Fibroblast of mammary gland (primary cell): ENCODE data around the gene PDGFA.

Source experiments
- DNase-seq: peaks from one replicate; pipeline ENCODE4 v3.0.0-alpha.2; 2010; ENCODE audit warnings: low read depth
- H3K4me3 ChIP-seq: 2 replicates; pipeline ENCODE4 v1.5.1; 2011; ENCODE audit warnings: low read depth, mild to moderate bottlenecking, low read length, moderate library complexity; ENCODE audit not compliant: control insufficient read depth
- TF ChIP-seq, protein P1 (sequence below): conservative IDR thresholded peaks from 2 replicates; pipeline ENCODE4 v1.5.1; 2011; ENCODE audit warnings: low read depth, low read length, inconsistent platforms; ENCODE audit not compliant: control insufficient read depth, insufficient read depth

Gene PDGFA

DNA sequence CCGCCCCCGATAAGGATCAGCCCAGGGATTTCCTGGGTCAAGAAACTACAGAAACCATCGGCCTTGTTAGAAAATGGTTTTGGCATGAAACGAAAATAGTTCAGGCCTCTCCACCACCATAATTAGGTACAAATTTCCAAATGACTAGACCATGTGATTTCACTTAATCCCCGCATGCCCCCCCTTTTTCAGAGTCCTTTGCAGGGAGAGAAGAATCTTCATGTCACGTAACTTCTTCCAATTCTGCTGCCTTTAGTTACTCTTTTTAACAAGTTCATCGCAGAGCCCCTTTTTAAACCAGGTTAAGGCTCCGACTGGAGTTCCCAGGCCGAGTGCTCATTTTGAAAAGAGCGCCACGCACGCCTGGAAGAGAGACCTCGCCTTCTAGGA lies 3.4 kb downstream of the PDGFA start:
- no peak overlapping the region for H3K4me3 ChIP-seq
- DNase-seq = peak; percentile 16
- TF ChIP-seq, protein P1, sequence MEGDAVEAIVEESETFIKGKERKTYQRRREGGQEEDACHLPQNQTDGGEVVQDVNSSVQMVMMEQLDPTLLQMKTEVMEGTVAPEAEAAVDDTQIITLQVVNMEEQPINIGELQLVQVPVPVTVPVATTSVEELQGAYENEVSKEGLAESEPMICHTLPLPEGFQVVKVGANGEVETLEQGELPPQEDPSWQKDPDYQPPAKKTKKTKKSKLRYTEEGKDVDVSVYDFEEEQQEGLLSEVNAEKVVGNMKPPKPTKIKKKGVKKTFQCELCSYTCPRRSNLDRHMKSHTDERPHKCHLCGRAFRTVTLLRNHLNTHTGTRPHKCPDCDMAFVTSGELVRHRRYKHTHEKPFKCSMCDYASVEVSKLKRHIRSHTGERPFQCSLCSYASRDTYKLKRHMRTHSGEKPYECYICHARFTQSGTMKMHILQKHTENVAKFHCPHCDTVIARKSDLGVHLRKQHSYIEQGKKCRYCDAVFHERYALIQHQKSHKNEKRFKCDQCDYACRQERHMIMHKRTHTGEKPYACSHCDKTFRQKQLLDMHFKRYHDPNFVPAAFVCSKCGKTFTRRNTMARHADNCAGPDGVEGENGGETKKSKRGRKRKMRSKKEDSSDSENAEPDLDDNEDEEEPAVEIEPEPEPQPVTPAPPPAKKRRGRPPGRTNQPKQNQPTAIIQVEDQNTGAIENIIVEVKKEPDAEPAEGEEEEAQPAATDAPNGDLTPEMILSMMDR = no peak

DNA sequence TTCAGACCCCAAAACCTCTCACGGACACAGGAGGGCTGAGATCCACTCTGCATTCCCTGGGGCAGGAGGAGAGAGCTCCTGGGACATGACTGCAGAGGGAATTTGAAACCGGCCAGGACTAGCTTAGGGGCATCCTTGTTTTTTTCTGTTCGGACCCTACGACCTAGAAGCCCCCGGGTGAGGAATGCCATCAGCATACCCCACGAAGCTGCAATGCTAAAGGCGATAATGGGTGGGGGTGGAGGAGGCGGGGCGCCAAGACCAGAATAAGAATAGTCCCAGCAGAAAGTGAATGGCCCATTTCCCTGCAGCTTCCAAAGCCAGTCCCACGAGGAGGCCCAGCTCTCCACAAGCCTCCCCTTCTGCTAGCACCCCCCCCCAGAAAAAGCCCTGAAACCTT lies 4.0 kb downstream of the PDGFA start:
- TF ChIP-seq, protein P1 = no peak
- H3K4me3 ChIP-seq = no peak overlapping the region
- no peak for DNase-seq

DNA sequence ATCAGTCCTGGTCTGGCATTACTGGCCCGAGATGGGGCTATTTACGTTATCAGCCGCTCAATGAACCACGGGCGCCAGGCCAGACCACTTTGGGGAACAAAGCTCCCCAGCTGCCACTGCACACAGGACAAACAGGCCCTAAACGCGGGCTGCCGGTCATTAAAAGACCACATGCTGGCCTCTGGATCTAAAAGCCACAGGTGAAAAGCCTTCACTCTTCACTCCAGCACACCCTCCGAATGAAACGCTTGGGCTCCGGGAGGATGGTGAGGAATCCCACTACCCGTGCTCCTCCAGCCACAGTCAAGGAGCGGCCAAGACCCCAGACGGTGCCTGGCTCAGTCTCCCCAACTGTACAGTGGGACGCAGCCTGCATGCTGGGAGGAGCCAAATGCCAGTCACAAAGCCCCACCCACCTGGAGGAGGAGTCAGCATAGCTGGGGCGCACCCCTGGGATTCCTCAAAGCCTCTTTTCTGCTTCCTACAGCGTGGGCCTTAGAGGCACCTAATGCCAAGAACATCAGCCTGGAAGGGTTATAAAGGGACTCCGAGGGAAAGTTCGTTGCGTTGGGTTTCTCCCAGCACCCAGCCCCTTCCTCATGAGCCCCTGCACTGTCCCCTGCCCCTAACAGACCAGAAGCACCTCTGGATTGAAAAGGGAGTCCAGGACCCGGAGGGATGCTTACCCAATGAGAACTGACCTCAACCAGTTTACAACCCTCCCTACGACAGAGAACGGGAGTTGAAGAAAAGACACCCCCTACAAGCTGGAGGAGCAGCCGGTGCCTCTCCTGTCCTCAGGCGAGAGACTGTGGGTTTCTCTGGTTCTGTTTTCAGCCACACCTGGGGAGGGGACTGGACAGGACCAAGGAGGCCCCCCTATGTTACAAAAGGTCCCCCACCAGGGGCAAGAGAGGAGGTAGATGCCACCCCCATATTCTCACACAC lies 4.7 kb downstream of the PDGFA start:
- no peak overlapping the region for H3K4me3 ChIP-seq
- TF ChIP-seq, protein P1 = no peak
- peak; percentile 17 for DNase-seq

DNA sequence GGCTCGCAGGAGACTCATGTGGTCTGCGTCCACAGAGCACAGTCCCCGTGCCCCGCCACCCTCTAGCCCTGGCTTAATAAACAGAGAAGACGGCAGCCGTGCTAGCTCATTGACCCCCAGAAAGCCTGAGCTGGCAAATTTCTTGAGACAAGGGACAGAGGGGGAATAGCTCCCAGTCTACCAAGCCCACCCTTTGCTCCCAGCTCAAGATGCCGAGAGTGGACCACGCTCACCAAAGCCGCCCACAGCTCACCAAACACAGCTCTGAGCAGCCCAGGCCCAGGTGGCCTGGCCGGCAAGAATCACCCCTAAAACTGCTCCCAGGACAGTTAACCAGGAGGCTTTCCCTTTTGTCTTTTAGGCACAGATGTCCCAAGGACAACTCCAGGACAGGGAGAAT lies 5.4 kb downstream of the PDGFA start:
- TF ChIP-seq, protein P1 = no peak
- DNase-seq = no peak
- no peak overlapping the region for H3K4me3 ChIP-seq

DNA sequence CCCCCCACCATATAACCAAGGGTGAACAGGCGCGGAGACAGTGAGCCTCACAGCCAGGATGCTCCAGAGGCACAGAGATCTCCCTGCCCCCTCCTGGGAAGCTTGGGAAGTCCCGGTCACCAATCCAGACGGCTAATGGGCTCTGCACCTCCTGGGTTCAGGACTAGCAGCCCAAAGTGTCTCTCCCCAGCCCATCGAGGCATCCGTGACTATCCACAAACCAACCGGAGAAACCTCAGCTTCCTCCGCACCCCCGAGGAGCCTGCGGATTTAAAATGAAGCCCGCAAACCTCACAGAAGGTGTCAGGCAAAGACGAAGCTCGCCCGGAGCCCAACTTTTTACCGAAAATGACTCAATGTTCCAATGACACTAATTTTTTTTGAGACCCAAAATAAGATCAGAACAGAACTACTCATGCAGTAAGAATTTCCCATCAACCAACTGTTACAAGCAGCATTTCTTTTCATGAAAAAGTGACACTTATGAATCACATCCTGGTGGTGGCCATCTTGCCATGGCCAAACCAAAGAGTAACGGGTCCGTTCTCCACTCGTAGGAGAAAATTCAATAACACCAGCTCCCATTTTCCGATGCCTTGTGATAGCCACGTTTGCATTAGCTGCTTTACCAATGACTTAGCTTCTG lies 6.0 kb downstream of the PDGFA start:
- no peak overlapping the region for H3K4me3 ChIP-seq
- DNase-seq = peak; percentile 59
- TF ChIP-seq, protein P1 = no peak

DNA sequence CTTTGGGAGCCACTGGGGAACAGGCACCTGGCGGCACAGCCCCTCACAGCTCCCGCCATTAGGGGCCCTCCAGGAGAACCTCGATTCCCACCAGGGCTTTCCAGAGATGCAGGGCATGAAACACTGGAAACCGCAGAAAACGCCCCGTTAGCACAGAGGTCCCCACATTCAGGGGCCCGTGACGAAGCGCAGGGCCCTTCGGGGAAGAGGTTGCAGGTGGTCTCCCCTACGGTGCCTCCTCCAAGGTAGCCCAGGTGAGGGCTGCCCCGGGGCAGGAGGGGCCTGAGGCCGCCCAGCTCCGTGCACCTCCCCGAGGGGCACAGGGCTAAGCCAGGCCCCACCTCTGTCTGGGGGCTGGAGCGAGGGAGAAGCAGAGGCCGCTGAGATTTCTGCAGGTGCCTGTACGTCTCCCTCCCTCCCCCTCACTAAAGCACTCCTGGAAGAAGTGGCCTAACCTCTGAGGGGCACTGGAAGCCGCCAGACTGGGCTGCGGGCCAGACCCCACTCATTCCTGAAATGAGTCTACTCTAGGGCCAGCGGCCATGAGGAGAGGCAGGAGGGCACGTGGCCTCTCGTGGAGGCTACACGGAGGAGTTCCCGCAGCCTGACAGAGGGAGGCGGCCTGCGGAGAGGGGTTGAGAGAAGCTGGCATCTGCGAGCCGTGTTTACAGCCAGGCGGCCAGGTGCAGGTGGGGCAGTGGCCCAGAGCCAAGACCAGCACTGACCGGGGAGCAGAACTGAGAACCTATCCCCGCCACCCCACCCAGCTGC lies 6.9 kb downstream of the PDGFA start:
- H3K4me3 ChIP-seq = no peak overlapping the region
- TF ChIP-seq, protein P1 = no peak
- no peak for DNase-seq
